Measurements from ENCODE around the gene PTPN3. TPM values are rescaled to one million over a fixed set of nuclear protein-coding genes. Genes with fewer than 3 reads are reported as not detected.

Gene PTPN3
- total and polyA plus RNA-seq, 2 donors (not counting 1 experiment from before 2014, with no cell fraction given), result not detected

- H3K27ac ChIP-seq (ENCODE audit: low read length in 2 of 2), result no peak overlapping the region
- no peaks in the 10 kb centered on the region for H4K20me1 ChIP-seq (ENCODE audit: control insufficient read depth, insufficient read depth, low read length, poor library complexity, severe bottlenecking)
- no peak for TF ChIP-seq EZH2 (IDR thresholded peaks at IDR 0.05; ENCODE audit: borderline replicate concordance, insufficient read depth, low read depth, low read length, poor library complexity, severe bottlenecking)
- no peak for TF ChIP-seq CTCF (IDR thresholded peaks at IDR 0.05)
- Mint-ChIP-seq H3K27ac (no peak overlapping the region), H3K4me3 (no peak overlapping the region), H3K9me3 (ENCODE audit: insufficient read depth) (no peaks in the 10 kb centered on the region), H3K27me3 (peaks cover 25% of the 10 kb centered on the region), H3K4me1 (no peaks in the 10 kb centered on the region)
- no peaks in the 10 kb centered on the region for H3K36me3 ChIP-seq (replicated peaks in 1 of 2; ENCODE audit: control extremely low read depth in 1 of 2, control insufficient read depth in 1 of 2, extremely low read depth in 1 of 2, insufficient read depth in 2 of 2, low read length in 1 of 2)
- ATAC-seq (ENCODE audit: low read depth) (no peak), DNase-seq (no peak)
- ChIA-PET POLR2A (no interaction called here), CTCF (interaction anchor here (0.7 to 1.1 kb wide), 2 partner anchors 8 to 9 kb away, joined by 3 to 4 read pairs; no protein-coding TSS in a partner anchor)
- H3K79me2 ChIP-seq (ENCODE audit: control insufficient read depth, insufficient read depth, low read length), result no peaks in the 10 kb centered on the region
- no peak overlapping the region for H2AFZ ChIP-seq (ENCODE audit: insufficient read depth, low read depth, low read length, poor library complexity, severe bottlenecking)
- intact Hi-C loops (cut with micrococcal nuclease), result no loop called here
- peaks cover 0 to 4% (median 0%) of the 10 kb centered on the region in 3 donors for H3K9me3 ChIP-seq (ENCODE audit: control extremely low read depth in 1 of 3, control insufficient read depth in 2 of 3, insufficient read depth in 1 of 3, low read length in 2 of 3)
- H3K9ac ChIP-seq (ENCODE audit: low read length), result no peak overlapping the region
- peaks cover 0 to 13% (median 0%) of the 10 kb centered on the region in 4 experiments for H3K27me3 ChIP-seq (replicated peaks in 1 of 4; ENCODE audit: control extremely low read depth in 1 of 4, control insufficient read depth in 3 of 4, insufficient read depth in 4 of 4, low read length in 3 of 4)
- no peak overlapping the region for H3K4me3 ChIP-seq (ENCODE audit: control extremely low read depth in 1 of 5, extremely low read depth in 1 of 5, insufficient read depth in 1 of 5, low read depth in 2 of 5, low read length in 4 of 5)
- no peaks in the 10 kb centered on the region for H3K4me1 ChIP-seq (ENCODE audit: control insufficient read depth in 2 of 2, insufficient read depth in 2 of 2, low read length in 2 of 2)
- H3K4me2 ChIP-seq (replicated peaks; ENCODE audit: low read depth, low read length, poor library complexity, severe bottlenecking), result no peak overlapping the region
- 71% methylated on average over 1 of the region's 10 CpGs for WGBS (ENCODE audit: insufficient coverage)
Measured at GRCh38 chr9:109478665-109479380, 19.3 kb downstream of the PTPN3 start.

DNA sequence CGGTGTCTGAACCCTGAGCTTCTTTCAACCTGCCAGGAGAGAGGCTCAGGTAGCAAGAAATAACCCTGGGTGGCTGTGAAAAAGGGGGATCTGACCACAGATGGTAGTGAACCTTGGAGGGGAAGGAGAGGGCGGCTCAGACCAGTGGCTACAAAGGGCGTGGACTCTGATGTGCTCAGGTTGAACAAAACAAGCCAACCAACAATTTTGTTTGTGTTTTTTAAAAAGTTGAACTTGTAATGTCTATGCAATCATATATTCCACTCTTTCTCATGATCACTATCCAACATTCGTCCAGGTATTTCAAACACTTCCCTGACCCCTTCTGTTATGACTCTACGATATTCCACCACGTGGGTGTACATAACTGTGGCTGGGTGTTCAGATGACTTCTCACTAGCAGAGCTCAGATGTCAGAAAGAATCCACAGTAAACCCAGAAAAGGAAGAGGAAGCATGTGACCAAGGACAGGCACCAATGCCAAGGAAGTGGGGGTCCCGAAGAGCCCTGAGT is 20.0 kb downstream of the PTPN3 start:
- H3K4me2 ChIP-seq (replicated peaks; ENCODE audit: low read depth, low read length, poor library complexity, severe bottlenecking), result no peak overlapping the region
- intact Hi-C loops (cut with micrococcal nuclease), result no loop called here
- no peaks in the 10 kb centered on the region for H3K36me3 ChIP-seq (replicated peaks in 1 of 2; ENCODE audit: control extremely low read depth in 1 of 2, control insufficient read depth in 1 of 2, extremely low read depth in 1 of 2, insufficient read depth in 2 of 2, low read length in 1 of 2)
- Mint-ChIP-seq H3K27ac (no peak overlapping the region), H3K9me3 (ENCODE audit: insufficient read depth) (no peaks in the 10 kb centered on the region), H3K27me3 (peaks cover 23% of the 10 kb centered on the region), H3K4me1 (no peaks in the 10 kb centered on the region), H3K4me3 (no peak overlapping the region)
- no peak overlapping the region for H3K4me3 ChIP-seq (ENCODE audit: control extremely low read depth in 1 of 5, extremely low read depth in 1 of 5, insufficient read depth in 1 of 5, low read depth in 2 of 5, low read length in 4 of 5)
- H3K9ac ChIP-seq (ENCODE audit: low read length), result no peak overlapping the region
- ATAC-seq (ENCODE audit: low read depth) (no peak), DNase-seq (no peak)
- ChIA-PET CTCF (interaction anchor here (1.1 kb wide), 1 partner anchor 8 kb away, joined by 3 read pairs; no protein-coding TSS in a partner anchor), POLR2A (no interaction called here)
- peaks cover 0 to 4% (median 0%) of the 10 kb centered on the region in 3 donors for H3K9me3 ChIP-seq (ENCODE audit: control extremely low read depth in 1 of 3, control insufficient read depth in 2 of 3, insufficient read depth in 1 of 3, low read length in 2 of 3)
- H2AFZ ChIP-seq (ENCODE audit: insufficient read depth, low read depth, low read length, poor library complexity, severe bottlenecking), result no peak overlapping the region
- peaks cover 0 to 11% (median 0%) of the 10 kb centered on the region in 4 experiments for H3K27me3 ChIP-seq (replicated peaks in 1 of 4; ENCODE audit: control extremely low read depth in 1 of 4, control insufficient read depth in 3 of 4, insufficient read depth in 4 of 4, low read length in 3 of 4)
- H4K20me1 ChIP-seq (ENCODE audit: control insufficient read depth, insufficient read depth, low read length, poor library complexity, severe bottlenecking), result no peaks in the 10 kb centered on the region
- 66% methylated on average over 5 of the region's 7 CpGs for WGBS (ENCODE audit: insufficient coverage)
- no peaks in the 10 kb centered on the region for H3K79me2 ChIP-seq (ENCODE audit: control insufficient read depth, insufficient read depth, low read length)
- TF ChIP-seq CTCF (IDR thresholded peaks at IDR 0.05), result no peak
- no peak for TF ChIP-seq EZH2 (IDR thresholded peaks at IDR 0.05; ENCODE audit: borderline replicate concordance, insufficient read depth, low read depth, low read length, poor library complexity, severe bottlenecking)
- no peak overlapping the region for H3K27ac ChIP-seq (ENCODE audit: low read length in 2 of 2)
- H3K4me1 ChIP-seq (ENCODE audit: control insufficient read depth in 2 of 2, insufficient read depth in 2 of 2, low read length in 2 of 2), result no peaks in the 10 kb centered on the region

Measured in B cell (primary cell).